Embryonic facial prominence (tissue), 1 donor: ENCODE measurements around the gene FAM83E.
"Not testable (repeated sequence)": the region's sequence is repeated elsewhere in the genome, so short reads cannot be mapped to it uniquely, and the experiment has no call there.

Experiments
- DNase-seq: peaks from one replicate; pipeline ENCODE4 v3.0.0-alpha.2; 2016; ENCODE audit errors: extremely low spot score

FAM83E gene

DNA sequence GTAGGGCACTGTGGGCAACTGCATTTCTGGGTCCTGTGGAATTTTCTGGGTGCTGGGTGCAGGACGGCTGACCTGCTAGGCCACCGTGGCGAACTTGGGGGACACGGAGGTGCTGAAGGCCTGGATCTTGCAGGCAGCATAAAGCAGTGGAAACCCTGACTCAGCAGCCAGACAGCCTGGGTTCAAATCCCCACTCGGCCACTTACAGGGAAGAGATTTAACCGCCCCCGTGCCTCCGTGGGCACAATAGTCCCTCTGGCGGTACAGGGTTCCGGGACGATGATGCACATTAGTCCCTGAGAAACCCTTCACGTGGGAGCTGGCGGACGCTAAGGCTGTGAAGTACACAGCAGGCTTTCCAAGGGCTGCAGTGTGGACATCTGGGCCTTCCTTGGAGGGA lies 3.0 kb downstream of the FAM83E start:
- DNase-seq, result no peak

DNA sequence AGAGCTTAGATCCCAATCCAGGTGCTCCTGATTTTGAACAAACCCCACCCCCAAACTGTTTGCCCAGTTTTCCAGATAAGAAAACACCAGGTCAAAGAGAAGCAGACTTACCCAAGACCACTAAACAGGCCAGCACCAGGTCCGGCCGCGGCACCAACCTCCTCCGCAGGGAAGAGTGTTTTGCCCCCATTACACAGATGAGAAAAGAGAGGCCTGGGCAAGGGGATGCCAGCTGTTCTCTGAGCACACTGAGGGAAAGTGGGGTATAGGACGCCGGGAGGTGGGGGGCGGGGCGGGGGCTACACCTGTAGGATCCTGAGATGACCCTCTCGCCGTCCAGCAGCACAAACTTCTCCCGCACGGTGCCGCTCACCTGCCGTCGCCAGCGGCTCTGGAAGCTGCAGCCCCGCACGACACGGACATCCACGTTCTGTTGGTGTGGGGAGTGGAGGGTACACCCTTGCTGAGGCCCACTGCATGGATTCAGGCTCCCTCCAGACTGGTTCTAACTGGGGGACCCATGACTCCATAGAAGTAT lies 5.2 kb downstream of the FAM83E start:
- DNase-seq, result no peak

DNA sequence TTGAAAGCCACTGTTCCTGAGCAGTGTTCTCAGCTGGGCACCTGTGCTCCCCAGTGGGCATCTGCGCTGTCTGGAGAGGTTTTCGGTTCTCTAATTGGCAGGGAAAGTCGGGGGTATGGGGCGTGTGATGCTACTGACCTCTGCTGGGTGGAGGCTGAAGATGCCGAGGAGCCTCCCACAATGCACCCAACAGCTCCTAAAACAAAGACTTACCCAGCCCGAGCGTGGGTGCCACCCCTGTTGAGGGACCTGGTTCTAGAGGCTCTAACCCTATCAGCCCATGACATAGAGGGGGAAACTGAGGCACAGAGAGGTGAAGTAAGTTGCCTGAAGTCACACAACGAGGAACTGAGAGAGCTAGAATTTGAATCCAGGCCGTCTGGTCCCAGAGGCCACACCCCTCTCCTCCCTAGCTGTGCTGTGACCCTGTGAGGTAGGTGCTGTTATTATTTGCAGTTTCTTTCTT lies 6.0 kb downstream of the FAM83E start:
- no peak for DNase-seq

DNA sequence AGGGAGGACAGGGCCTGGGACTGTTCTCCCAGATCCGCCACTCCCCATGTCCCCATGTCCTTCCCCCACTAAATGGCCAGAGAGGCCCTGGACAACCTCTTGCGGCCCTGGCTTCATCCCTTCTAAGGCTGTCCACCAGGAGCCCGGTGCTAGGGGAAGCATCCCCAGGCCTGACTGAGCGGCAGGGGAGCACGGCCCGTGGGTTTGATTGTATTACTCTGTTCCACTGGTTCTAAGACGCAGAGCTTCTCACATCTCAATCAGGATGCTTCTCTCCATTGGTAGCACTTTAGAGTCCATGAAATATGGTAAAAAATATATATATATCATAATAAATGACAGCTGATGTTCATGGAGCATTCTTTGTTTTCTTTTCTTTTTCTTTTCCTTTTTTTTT lies 7.5 kb downstream of the FAM83E start:
- no peak for DNase-seq

DNA sequence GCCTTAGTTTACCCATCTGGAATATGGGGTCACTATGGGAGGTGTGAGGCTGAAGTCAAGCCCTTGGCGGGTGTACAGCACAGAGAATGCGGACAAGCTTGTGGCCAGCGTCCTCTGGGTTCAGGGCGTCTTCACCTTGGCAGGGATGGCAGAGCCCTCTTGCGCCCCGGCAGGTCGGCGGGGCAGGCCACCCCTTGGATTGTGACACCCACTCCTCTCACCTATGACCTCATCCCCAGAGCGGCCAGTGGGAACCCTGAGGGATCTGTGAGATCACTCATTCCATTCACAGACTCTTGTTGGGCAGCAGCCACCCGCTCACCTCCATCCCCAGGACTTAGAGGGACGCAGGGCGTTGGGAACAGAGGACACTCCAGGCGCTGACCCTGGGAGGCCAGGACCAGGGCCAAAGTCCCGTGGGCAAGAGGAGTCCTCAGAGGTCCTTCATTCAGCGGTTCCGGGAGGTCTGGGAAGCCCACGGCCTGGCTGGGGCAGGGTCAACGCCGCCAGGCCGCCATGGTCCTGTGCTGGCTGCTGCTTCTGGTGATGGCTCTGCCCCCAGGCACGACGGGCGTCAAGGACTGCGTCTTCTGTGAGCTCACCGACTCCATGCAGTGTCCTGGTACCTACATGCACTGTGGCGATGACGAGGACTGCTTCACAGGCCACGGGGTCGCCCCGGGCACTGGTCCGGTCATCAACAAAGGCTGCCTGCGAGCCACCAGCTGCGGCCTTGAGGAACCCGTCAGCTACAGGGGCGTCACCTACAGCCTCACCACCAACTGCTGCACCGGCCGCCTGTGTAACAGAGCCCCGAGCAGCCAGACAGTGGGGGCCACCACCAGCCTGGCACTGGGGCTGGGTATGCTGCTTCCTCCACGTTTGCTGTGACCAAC lies 8.2 kb downstream of the FAM83E start, which contains the start of gene SPACA4:
Gene SPACA4 (plus strand): TSS at position 280 of the 896 bp plus-strand sequence. CDS start 237 bp downstream, at position 517.
- DNase-seq, result no peak

DNA sequence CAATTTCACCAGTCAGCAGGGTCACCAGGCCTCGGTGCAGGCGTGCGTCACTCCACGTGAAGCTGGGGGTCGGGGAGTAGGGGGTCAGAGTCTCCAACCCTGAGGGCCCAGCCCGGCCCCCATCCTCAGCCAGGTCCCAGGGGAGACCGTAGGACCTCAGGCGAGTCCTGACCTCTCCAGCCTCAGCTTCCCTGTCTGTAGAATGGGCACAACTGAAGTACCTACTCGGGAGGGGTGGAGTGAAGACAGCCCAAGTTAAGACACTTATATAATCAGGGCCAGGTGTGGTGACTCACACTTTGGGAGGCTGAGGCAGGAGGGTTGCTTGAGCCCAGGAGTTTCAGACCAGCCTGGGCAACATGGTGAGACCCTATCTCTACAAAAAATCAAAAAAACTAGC lies 11.0 kb downstream of the FAM83E start:
- no peak for DNase-seq

DNA sequence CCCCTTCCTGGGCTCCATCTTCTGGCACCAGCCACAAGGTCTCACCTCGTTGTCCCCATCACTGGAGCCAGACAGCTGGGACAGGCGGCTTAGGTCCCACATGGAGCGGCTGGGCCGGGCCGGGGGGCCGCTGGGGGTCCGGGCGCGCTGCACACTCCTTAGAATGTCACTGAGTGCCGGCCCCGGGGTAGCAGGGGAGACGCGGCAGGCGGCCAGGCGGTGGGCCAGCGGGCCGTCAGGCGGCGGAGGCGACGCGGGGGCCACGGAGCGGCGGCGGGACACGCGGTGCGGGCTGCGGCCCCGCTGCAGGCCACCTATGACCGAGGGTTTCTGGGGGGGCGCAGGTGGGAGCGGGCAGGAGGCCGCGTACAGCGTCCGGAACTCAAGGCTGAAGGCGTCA lies 11.4 kb downstream of the FAM83E start:
- DNase-seq, result no peak

DNA sequence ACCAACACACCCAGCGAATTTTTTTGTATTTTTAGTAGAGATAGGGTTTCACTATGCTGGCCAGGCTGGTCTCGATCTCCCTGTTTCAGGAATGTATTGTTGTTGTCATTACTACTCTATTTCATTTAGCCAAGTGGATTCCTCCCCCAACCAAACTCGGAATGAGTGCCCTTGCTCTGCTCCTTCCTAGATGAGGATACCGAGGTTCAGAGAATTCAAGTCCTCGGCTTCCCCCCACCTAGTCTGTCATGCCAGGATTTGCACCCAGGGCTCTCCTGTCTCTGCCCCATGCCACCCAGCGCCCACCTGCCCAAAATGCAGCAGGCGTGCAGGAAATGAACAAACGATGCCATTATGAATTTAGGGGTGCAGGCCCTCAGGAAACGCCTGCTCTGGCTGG lies 11.9 kb downstream of the FAM83E start:
- no peak for DNase-seq

DNA sequence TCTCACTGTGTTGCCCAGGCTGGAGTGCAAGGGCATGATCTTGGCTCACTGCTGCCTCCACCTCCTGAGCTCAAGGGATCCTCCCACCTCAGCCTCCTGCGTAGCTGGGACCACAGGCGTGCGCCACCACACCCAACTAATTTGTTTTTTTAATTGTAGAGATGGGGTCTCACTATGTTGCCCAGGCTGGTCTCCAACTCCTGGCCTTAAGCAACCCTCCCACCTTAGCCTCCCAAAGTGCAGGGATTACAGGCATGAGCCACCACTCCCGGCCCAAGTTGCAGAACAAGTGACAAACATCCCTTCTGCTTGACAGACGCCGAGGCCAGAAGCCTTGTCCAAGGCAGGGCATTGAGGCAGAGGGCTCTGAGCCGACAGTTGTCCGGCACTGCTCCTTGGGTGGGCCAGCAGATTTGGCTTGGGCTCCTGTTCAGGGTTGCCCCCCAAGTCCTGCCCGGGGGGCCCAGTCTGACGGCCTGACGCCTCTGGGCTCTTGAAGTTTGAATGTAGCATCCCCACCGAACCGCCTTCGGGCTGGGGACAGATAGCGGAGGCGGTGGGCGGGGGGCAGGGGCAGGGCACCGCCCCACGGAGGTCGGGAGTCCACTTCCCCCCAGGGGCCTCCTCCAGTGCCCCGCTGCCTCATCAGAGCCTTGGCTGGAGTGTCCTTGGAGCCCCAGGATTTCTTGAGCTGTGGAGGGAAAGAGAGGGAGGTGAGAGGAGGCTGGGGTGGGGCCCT lies 14.0 kb downstream of the FAM83E start:
- no peak for DNase-seq

DNA sequence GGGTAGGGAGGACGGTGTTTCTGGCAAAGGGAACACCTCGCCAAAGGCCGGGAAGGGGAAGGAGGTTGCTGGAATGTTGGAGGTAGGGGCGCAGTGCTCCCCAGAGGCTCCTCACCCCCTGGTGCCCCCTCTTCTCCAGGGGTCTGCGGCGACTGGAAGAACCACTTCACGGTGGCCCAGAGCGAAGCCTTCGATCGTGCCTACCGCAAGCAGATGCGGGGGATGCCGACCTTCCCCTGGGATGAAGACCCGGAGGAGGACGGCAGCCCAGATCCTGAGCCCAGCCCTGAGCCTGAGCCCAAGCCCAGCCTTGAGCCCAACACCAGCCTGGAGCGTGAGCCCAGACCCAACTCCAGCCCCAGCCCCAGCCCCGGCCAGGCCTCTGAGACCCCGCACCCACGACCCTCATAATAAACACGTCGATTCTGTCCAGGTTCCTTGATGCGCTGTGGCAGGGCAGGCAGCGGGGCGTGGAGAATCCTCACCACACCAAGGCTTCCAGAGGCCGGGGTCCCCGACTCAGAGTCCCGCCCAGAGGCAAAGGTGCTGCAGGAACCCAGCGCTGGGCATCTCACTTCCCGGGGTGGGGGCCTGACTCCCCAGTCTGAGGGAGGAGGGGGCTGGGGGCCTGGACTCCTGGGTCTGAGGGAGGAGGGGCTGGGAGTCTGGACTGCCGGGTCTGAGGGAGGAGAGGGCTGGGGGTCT lies 15.7 kb downstream of the FAM83E start:
- no peak for DNase-seq

DNA sequence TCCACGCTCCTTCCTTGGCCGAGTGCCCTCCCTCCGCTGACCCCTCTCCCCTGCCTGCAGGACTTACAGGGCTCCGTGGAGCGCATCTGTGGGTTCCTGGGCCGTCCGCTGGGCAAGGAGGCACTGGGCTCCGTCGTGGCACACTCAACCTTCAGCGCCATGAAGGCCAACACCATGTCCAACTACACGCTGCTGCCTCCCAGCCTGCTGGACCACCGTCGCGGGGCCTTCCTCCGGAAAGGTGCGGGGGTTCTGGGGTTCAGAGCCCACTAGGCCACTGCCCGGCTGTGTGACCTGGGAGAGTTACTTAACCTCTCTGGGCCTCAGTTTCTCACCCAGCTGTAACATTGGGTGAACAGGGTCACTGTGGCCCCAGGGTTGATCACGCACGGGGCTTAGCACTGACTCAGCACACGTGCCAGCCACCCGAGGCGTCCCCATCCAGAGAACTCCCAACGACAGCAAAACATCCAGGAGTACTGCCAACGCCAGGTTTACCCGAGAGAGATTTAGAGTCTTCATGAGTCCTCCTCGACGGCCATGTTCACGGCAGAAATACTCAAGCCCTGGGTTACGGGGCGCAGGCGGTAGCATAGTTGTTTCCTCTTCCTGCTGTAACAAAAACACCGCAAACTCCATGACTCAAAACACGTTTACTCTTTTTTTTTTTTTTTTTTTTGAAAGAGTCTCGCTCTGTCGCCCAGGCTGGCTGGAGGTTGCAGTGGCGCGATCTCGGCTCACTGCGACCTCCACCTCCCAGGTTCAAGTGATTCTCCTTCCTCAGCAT lies 18.0 kb downstream of the FAM83E start:
- no peak for DNase-seq

DNA sequence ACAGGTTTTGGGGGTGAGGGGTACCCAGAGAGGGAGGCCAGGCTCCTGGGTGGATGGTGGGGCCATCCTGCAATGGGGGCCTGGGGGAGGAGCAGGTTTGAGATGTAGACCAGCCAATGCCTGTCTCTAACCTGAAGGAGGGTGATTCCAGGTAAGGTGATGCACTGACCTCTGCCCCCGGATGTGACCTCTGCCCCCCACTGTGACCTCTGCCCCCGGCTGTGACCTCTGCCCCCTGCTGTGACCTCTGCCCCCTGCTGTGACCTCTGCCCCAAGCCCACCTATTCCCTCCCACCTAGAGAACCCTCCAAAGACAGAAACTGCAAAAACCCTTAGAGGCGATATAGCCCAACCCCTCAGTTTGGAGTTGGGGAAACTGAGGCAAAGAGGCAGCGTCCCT lies 18.6 kb downstream of the FAM83E start:
- DNase-seq, result no peak

DNA sequence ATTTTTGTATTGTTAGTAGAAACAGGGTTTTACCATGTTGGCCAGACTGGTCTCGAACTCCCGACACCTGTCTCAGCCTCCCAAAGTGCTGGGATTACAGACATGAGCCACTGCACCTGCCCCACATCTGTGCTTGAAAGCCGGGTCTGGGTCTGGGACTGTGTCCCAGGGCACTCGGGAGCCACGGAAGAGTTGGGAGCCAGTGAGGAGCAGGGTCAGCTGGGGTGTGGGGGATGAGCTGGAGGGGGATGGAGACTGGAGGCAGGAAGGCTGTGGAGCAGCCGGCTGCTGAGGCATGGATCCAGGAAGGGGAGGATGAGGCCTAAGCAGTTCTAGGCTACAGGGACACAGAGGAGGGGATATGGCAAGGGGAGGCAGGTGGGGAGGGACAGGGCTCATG lies 19.0 kb downstream of the FAM83E start:
- no peak for DNase-seq

DNA sequence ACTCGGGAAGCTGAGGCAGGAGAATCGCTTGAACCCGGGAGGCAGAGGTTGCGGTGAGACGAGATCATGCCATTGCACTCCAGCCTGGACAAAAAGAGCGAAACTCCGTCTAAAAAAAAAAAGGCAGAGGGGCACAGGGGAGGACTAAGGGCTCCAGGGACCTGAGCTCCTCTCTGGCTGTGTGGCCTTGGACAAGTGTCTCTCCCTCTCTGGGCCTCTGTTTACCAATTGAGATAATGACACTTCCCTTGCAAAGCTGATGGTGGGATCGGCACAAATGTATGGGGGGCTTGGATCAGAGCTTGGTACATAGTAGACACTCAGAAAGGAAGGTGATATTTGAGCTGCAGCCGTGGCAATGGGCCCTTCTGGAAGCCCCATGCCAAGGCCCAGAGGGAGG lies 19.7 kb downstream of the FAM83E start:
- no peak for DNase-seq

DNA sequence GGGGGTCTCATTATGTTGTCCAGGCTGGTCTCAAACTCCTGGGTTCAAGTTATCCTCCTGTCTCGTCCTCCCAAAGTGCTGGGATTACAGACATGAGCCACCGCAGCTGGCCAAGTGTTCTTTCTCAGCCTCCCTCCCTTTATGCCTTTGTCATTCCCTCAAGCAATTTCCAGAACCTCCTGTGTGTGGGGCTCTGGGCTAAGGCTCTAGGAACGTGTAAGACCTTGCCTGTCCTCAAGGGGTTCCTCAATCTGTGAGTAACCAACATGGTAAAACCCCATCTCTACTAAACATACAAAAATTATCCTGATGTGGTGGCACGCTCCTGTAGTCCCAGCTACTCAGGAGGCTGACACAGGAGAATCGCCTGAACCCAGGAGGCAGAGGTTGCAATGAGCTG lies 23.9 kb downstream of the FAM83E start:
- DNase-seq, result no peak

DNA sequence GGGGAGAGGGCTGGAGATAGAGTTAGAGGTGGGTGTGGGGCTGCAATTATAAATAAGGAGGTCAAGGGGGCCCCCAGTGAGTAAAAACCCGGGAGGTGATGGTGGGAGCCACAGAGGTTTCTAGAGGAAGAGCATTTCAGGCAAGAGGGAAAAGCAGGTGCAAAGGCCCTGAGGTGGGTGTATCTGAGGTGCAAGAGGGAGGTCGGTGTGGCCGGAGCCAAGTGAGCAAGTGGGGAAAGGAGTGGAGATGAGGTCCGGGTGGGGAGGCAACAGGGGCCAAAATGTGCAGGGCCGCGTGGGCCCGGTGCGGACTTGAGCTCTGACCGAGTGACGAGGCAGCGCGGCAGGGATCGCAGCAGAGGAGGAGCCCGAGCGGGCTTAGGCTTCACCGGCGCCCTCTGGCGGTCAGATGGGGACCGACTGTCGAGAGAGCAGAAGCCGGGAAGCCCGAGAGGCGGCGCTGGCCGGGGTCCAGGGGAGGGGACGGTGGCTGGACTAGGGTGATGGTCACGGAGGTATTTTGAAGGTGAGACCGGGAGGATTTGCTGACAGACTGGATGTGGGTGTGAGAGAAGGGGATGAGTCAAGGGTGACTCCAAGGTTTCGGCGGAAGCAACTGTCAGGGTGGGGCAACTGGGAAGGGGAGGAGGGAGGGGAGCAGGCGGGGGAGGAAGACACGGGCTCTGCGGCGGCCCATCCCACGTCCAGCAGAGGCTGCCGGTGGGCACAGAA lies 26.0 kb downstream of the FAM83E start:
- peak; percentile 43 for DNase-seq

DNA sequence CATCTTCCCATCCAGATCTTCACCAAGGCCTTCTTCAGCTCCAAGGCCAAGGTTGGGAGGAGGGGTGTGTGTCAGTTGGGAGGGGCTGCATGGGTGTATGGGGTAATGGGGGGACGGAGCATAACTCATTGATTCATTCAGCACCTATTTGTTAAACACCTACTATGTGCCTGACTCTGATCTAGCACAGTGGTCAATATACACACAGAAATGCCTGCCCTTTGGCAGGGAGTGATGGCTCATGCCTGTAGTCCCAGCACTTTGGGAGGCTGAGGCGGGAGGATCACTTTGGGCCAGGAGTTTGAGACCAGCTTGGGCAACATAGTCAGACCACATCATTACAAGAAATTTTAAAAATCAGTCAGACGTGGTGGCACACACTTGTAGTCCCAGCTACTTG lies 27.5 kb downstream of the FAM83E start:
- DNase-seq, result no peak

DNA sequence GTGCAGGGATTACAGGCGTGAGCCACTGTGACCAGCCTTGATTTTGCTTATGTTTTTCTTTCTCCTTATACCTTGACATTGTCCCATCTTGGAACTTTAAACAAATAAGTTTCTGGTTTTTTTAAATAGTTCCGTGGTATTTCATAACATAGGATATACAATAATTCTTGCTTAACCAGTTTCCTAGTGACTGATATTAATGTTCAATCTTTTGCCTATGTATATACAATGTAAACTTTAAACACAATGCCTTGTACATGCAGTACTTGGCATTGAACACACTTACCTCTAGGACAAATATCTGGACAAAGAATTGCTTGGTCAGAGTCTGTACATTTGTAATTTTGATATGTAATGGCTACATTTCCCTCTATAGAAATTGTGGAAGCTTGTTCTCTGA lies 32.7 kb downstream of the FAM83E start:
- DNase-seq, result no peak

DNA sequence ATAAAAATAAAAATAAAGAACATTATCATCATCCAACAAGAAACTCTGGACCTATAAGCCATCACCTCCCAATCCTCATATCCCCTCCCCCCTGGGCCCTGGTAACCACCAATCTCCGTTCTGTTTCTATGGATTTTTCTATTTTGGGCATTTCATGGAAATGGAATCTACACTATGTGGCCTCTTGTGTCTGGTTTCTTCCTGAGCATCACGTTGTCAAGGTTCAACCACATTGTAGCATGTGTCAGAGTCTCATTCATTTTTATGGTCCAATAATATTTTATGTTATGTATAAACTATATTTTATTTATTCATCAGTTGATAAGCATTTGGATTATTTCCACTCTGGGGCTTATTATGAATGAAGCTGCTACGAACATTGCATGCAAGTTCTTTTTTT lies 36.0 kb downstream of the FAM83E start:
- DNase-seq, result no peak

DNA sequence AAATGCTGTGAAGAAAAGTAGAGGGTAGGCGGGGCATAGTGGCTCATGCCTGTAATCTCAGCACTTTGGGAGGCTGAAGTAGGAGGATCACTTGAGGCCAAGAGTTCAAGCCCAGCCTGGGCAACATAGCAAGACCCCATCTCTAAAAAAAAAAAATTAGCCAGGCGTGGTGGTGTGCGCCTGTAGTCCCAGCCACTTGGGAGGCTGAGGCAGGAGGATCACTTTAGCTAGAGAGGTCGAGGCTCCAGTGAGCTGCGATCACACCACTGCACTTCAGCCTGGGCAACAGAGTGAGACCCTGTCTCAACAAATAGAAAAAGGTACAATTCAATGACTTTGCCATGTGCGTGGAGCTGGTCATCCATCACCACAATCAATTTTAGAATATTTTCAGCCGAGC lies 37.0 kb downstream of the FAM83E start:
- not testable (repeated sequence) for DNase-seq
